ENCODE measurements around the gene C3orf52.
A peak's percentile ranks its signal among the peaks of the same experiment; 100 is the strongest.

C3orf52 gene

DNA sequence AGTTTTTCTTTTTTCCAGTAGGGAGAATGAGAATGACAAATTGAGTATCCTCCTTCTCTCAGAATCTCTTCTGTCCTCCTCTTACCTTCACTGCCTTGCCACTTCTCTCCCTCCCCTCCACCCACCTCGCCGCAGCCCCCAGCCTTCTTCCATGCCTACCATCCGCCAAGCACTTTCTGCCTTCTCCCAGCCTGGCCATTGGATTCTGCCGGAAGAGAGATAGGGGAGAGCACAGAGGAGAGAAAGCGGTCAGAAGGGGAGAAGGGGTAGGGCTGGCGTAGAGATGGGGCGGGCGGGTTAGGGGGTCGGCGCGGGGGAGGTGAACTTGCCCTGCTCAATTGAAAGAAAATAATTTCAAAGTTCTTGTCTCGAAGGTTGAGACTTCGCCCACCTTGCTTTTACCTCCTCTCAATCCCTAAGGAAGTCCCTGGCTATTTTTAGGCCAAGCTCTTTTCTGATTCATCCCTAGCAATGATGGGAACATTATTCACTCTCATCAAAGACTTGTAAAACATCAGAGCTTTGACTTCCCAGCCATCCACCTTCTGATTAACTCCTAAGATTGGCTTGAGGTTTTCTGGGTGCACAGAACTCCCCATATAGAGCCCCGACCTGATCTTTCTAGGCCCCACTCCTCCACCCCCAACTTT lies 811 bp downstream of the C3orf52 start:
- DNase-seq, result no peak

DNA sequence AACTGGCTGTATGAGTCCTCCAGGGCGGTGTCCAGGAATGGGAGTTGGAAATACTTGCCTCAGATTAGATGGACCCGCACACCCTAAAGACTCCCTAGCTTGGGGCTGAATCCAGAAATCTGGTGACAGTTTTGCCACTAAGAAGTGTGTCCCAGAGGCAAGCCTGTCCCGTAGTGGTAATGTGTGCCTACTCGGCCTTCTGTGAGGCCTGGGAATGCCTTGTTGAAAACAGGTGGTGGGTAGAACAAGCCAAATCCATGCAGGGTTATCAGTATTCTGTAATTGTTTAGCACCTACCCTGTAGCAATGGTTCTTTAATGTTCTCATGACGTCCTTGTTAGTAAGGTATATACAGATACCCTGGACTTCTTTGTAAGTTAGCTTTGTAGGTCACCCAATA lies 1.6 kb downstream of the C3orf52 start:
- no peak for DNase-seq

DNA sequence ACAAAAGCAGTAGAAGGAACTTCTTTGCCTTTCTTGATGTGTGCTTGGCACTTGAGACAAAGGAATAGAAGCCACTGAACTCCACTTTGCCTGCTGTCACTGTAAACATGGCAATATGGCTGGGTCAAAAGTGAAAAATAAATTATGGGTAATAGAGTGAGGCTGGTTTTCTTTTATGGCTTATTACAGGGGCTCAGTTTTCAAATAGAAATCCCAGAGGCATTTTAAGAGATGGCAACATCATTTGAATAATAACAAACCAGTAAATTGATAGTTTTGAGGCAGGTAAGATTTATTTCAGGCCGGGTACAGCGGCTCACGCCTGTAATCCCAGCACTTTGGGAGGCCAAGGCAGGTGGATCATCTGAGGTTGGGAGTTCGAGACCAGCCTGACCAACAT lies 2.8 kb downstream of the C3orf52 start:
- DNase-seq, result no peak

GRCh38 chr3:112089956-112090886 lies 4.0 kb downstream of the C3orf52 start:
- DNase-seq, result no peak

DNA sequence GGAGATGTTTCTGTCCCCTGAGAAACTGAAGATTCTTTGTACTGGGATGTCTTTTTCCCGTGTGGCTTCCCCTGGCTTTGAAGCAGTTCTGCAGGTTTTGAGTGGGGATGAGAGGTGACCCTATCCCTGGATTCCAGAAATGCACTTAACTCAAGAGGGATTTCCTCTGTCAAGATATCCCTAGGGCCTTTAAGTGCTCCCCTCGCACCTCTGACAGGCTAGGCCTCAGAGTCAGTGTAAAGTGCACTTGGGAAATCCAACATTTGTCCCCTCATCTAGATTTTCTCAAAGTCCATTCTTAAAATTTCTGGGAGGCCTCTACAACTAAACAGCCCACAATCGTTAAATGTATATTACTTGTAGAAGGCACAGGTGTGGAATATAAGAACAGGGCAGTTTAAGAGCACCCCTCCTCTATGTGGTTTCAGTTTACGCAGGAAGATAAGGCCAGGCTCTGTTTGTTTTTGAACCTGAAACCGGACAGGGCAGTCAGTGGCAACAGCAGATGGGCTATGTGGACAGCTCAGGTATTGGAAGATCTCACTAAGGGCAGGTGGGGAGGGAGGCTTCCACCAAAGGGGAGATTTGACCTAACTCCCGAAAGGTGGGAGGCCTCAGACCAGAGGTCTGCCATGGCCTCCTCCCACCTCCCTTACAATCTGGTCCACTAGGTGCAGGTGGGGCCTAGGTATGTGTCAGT lies 4.8 kb downstream of the C3orf52 start:
- no peak for DNase-seq

DNA sequence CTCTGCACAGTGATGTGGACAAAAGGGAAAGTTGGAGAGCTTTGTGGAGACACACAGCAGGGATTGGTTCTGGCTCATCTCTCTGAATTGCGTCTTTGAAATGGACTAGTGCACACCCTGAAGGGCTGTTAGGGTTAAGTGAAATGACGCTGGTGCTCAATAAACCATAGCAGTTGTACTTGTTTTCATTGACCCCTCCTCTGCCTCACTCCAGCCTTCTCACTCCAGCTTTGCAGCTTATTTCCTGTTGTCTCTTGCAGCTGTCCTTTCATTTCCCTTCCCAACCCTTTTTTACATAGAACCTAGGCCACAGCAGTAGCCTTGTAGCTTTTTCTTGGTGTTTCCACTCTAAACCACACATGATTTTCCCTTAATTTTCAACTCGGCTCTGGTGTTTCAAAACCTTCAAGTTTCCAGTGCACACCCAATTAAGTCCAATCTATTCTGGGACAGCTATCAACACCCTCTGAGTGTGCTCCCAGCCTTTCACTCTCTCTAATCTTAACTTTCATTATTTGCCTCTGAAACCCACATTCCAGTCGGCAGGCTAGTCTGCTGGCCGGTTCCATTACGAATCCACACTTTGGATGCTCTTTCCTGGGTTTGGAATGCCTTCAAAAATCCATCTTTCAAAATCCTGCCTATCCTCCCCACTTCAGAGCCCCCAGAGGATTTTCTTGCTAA lies 6.4 kb downstream of the C3orf52 start:
- peak in 1 of 2 donors; percentile 61 for DNase-seq

DNA sequence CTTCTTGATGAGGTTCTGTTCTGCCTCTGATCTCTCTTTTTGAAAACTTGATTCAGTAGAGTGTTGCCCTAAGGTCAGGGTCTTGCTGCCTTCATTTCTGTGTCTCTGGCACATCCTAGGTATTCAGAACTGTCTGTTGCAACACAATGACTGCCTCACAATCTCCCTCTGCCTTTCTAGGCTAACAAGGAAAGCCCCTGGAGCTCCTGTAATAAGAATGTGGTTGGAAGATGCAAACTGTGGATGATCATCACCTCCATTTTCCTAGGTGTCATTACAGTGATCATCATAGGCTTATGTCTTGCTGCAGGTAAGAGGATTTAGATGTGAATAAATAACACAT lies 7.0 kb downstream of the C3orf52 start:
- DNase-seq, result no peak

DNA sequence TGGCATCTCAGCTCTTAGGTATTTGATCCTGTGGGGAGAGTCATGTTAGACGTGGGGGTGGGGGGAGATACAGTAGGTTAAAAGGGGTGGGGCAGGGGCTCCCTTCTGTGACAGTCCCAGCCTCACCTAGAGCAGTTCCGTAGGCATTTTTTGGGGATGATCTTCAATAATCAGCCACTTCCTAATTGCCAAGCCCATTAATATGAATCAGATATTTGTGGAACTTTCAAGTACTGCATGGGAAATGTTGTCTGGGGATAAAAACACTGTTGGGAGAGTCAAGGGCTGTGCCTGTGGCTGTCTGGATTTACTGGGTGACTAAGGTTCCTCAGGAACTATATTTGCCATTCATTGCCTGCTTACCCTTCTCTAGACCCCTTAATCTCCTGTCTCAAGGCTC lies 9.5 kb downstream of the C3orf52 start:
- no peak for DNase-seq

- no peak for DNase-seq
These were observed 10.0 kb downstream of the C3orf52 start for GRCh38 chr3:112096176-112096575.

GRCh38 chr3:112097378-112097777 lies 11.2 kb downstream of the C3orf52 start:
- peak in 1 of 2 donors; percentile 79 for DNase-seq

DNA sequence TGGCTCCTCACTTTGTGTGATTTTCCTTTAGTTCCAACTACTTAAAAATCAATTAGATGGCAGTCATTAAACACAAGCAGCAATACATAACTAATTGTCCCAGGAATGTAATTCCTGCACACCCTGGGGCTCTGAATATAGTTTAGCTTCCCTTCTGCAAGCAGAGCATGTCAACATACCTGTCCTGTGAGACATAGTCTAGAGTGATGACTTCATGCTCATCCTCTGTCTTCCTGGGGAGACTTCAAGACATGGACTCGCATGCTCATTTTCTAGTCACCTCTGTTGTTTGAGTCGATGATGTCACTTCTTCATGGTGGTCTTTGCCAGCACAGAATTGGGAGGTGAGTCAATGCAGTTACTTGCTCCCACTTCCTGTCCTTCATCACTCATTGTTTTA lies 15.7 kb downstream of the C3orf52 start:
- no peak for DNase-seq

- DNase-seq, result no peak
These were observed 18.6 kb downstream of the C3orf52 start for GRCh38 chr3:112104774-112105173.

GRCh38 chr3:112109322-112109721 lies 23.1 kb downstream of the C3orf52 start:
- no peak for DNase-seq

DNA sequence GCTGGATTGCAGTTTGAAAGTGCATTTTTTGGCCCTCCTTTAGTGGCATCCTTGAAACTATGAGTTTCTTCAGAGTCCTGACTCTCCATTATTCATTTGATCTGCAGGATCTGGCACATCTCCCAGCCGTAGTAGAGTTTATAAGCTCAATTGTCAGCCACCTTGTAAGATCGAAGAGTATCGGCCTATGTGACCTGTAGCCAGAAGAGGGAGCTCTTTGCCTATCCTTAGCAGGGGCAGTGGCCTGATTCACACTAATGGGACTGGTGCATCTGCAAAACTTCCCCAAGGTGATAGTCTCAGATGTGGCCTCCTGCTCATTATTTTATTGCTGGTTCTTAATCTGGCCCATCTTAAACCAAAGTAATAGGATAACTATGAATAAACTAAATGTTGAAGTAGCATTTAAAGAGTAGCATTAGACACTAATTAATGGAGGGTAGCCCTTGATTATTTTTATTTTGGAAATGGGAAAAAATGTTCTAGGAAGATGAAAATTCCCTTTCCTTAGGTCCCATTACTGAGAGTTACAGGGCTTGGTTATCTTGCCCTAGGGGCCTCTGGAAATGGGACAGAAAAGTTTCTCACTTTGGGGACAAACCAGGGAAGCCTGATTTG lies 25.7 kb downstream of the C3orf52 start:
- DNase-seq, result peak in 1 of 2 donors; percentile 68

DNA sequence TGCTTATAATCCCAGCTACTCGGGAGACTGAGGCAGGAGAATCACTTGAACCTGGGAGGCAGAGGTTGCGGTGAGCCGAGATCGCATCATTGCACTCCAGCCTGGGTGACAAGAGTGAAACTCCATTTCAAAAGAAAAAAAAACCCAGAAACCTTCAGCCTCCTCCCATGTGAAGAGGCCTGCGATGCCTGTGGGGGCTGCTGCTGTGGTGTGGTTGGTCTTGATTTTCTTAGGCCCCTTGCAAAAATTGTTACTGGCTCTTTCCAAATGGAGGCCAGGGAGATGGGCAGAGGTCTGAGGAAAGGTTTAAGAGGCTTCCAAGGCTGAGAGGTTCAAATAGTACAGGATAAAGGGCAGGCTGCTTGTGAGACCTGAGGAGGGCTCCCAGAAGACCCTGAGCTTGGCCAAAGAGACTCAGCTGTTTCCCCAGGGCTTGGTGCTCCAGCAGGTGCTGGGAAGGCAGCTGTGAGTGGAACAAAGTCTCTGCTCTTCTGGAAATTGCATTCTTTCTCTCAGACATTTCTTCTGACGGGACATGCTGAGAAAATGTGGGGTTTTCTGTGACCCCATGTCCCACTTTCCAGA lies 28.5 kb downstream of the C3orf52 start:
- DNase-seq, result no peak

DNA sequence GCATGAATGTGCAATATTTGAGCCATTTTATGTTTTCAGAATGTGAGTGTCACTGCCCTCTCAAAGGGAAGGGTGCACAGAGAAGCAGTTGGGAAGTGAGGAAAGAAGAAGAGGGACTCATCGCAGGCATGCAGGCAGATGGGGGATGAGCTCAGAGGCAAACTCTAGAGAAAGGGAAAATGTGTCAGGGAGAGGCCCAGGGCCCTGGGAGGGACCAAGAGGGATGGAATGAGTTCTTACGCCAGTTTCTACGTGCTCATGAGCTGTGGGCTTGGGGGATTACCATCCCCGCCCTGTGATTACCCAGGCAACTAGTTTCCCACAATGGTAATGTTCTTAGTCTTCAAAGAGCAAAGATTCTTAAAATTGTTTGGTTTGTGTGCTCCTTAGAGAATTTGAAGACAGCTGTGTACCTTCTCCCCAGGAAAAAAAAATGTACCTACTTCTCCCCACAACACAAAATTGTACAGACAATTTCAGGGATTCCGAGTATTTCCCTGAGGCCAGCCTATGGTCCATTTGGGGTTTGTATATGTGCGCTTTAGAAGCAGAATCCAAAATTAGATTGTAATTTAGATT lies 29.1 kb downstream of the C3orf52 start:
- no peak for DNase-seq

DNA sequence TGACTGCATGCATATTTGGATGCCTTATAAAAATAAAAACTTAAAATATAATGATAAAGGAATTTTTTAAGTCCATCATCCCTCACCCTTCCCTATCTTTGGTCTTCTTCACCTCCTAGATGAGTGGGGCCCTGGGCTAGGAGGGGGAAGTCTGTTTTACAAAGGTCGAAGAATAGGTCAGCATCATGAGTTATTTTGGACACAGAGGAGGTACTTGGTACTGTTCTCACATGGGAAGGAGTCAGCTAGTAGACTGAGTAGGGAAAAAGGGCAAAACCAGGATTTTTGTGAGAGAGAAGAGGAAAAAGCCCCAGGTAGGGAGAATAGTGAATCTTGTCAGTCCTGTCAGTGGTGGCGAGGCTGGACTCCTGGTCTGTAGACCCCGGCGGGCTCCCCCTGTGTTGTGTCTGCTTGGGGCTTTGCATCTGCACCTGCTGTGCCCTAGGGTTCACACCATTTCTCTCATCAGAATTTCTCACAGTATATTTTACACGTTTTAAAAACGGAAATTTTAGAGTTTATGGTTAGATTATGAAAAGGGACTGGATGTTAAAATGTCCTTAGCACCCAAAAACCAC lies 29.7 kb downstream of the C3orf52 start:
- no peak for DNase-seq

GRCh38 chr3:112116748-112117186 lies 30.6 kb downstream of the C3orf52 start:
- no peak for DNase-seq

- no peak for DNase-seq
These were observed 31.2 kb downstream of the C3orf52 start for GRCh38 chr3:112117415-112117814.

- DNase-seq, result peak in 1 of 2 donors; percentile 62
These were observed 31.8 kb downstream of the C3orf52 start for GRCh38 chr3:112117841-112118571.
